GM21515 (cell line): Measurements from ENCODE around the gene DAZAP1.
A peak's percentile ranks its signal among the peaks of the same experiment; 100 is the strongest.
"Not testable (repeated sequence)": the region's sequence is repeated elsewhere in the genome, so short reads cannot be mapped to it uniquely, and the experiment has no call there.

Source experiments
- ATAC-seq: cut with Tn5 transposase; IDR thresholded peaks from one replicate; pipeline ENCODE4 v1.9.1; 2021; ENCODE audit not compliant: unreplicated experiment

The DAZAP1 gene

GRCh38 chr19:1439525-1440417 is 32.4 kb downstream of the DAZAP1 start:
- not testable (repeated sequence) for ATAC-seq

GRCh38 chr19:1440418-1440801 is 33.0 kb downstream of the DAZAP1 start:
- ATAC-seq = no peak

GRCh38 chr19:1441022-1441426 is 33.6 kb downstream of the DAZAP1 start:
- ATAC-seq = no peak

GRCh38 chr19:1441677-1442438 is 34.5 kb downstream of the DAZAP1 start:
- no peak for ATAC-seq

- ATAC-seq = peak; percentile 59
Observed at GRCh38 chr19:1445185-1445931, 38.0 kb downstream of the DAZAP1 start.

GRCh38 chr19:1445932-1446712 is 38.7 kb downstream of the DAZAP1 start:
- ATAC-seq = no peak

GRCh38 chr19:1446713-1447481 is 39.5 kb downstream of the DAZAP1 start:
- no peak for ATAC-seq

- ATAC-seq = no peak
Observed at GRCh38 chr19:1447504-1447903, 40.1 kb downstream of the DAZAP1 start.

- no peak for ATAC-seq
Observed at GRCh38 chr19:1447944-1448343, 40.6 kb downstream of the DAZAP1 start.

- no peak for ATAC-seq
Observed at GRCh38 chr19:1449467-1450442, 42.4 kb downstream of the DAZAP1 start, which contains the start of gene APC2. TSS of gene APC2 (plus strand) at chr19:1450121. CDS start at chr19:1453002, 2,881 bp downstream.

GRCh38 chr19:1450735-1451731 is 43.6 kb downstream of the DAZAP1 start:
- no peak for ATAC-seq

GRCh38 chr19:1451916-1452801 is 44.8 kb downstream of the DAZAP1 start:
- ATAC-seq = no peak

- ATAC-seq = no peak
Observed at GRCh38 chr19:1452802-1453524, 45.6 kb downstream of the DAZAP1 start.

- ATAC-seq = no peak
Observed at GRCh38 chr19:1453525-1454364, 46.4 kb downstream of the DAZAP1 start.

- ATAC-seq = no peak
Observed at GRCh38 chr19:1455002-1455335, 47.6 kb downstream of the DAZAP1 start.
